Measurements from ENCODE around the gene NRP1.

The NRP1 gene

DNA sequence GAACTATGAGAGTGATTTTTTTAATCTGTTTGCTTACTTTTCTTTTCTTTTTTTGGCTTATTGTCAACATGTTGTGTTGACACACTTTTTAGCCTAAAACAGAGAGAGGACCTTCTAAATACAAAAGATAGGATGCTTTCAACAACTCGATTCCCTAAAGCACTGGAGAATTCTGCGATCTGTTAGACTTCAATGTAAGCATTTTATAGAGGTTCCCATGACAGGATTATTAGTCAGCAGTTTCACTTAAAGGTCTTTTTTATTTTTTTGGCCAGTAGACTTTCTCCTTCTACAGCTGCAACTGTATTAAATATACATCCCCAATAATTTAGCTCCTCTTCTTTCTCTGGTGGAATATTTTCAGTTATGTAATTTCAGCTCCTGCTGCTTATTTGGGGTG, 12.7 kb upstream of the NRP1 start:
- DNase-seq: no peak

- DNase-seq: no peak
Measured at GRCh38 chr10:33345236-33345635, 10.8 kb upstream of the NRP1 start.

GRCh38 chr10:33344676-33345075, 10.2 kb upstream of the NRP1 start:
- DNase-seq: no peak

DNA sequence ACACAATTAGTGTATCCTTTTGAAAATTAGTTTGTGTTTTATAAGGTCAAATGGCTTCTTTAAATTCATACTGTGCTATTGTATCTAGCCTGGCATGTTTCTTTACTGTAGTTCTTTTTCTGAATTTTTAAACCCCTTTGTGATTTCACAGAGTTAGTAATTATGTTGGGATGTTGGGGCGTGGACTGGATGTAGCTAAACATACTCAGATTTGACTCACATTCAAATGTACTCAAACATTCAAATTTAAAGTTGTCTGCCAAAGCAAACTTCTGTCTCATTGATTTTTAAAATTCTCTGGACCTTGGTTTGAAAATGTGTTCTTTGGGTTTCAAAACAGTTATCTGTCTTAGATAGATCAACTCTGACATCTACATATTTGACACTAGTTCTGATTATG, 7.2 kb upstream of the NRP1 start:
- no peak for DNase-seq

GRCh38 chr10:33337326-33337957, 3.0 kb upstream of the NRP1 start:
- DNase-seq: no peak

- DNase-seq: no peak
Measured at GRCh38 chr10:33336582-33337325, 2.3 kb upstream of the NRP1 start.

DNA sequence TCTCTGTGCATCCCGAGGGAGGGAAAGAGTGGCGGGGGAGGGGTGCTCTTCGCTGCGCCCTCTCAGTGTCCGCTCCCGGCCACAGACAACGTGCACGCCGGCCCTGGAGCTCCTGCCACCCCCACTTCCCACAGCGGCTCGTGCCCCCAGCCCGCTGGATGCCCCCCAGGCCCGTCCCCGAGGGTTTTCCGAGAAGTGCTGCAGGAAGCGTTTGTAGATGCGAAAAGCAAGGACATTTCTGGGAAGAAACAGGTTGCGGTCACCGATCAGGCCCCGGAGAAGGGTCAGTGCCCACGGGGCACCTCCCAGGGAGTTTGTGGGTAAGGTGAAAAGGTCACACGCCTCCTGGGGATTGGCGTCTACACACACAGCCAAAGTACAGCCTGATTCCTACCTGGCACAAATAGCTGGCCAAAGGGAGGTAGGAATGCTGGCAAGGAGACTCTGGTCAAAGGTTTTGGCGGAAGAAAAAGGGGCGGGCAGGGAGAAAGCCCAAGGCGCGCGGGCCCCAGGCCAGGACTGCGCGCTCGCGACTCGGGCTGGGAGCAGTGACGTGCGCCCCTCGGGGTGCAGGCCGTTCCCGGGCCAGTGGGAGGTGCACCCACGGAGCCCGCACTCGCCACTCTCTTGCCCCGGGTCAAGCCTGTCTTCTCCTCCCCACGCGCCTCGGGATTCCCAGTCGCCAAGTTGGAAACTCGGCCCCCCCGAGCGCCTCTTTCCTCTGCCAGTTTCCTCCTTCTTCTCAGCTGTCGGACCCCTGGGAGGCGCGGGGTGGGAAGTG, 1.5 kb upstream of the NRP1 start:
- DNase-seq: no peak

DNA sequence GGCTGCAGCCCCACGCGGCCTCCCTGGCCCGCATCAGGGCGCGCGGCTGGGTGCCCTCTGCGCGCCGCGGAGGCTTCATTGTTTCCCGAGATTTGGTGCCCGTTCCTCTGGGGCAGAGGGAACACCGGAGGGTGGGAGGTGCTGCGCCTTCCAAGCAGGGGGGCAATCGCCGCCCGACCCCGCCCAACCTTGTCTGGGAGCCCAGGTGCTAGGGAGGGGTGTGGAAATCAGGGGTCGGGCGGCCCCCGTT, 1.0 kb upstream of the NRP1 start:
- no peak for DNase-seq

DNA sequence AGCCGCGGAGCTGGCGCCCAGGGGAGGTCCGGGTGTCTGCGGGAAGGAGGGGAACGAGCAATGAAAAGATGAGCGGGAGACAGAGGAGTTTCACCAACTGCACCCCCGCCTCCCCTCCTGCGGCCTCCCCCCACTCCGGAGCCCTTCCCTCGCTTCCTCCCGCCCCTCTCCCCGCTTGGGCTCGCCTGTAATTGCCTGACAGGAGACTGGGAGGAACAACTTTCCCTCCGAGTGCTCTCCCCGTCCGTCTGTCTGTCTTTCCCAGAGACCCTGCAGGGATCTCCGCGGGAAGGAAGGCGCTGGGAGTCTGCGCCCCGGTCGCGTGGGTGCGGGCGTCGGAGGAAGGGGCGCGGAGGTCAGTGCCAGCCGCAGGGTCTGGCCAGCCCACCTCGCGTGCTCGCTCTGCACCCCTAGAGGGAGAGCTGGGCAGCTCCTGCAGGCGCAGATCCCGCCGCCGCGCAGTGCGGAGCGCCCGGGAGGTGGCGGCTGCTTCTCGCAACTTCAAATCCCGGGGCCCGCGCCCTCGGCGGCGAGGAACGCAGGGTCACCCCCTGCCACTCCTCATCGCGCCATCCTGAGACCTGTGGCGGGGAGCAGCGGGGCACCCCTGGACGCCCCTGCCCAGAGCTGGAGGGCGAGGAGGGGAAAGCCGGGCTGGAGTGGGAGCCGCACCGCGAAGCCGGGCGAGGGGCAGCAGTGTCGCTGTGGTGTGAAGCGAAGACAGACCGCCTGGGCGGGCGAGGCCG, 511 bp upstream of the NRP1 start:
- DNase-seq: peak; percentile 20

DNA sequence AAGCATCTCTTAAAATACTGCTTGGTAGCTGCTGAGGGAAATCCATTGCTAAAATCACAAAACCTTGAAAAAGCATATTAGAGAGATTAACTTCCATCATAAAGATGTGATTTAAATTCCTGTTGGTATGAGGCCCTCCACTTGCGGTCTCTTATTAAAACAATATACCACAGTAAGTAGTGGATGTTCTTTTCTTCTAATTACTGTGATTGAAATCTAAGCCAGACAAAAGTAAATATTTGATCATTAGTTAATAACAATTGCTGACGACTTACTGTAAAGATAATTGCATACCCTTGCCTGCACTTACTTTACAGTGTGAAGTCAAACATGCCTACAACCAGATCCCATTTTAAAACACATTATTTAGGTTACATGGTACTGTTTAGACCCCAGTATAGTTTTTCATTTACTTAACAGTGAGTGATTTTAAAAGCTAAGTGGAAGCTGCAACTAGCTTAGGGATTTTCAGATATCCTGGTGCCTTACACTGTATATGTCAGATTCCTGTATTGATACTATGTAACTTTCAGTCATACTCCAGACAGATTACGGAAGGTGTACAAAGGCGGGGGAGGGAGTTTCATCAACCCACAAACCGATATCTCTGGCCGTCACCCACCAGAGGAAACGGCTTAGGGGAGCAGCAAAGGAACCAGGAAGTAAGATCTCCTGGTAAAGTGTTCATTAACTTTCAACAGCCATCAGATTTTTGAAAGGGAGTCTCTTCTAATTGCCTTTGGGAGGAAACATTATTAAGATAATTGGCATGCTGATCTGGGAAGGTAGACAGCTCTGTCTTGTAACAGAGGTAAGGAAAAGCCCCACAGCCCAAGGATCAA, 986 bp downstream of the NRP1 start:
- peak; percentile 11 for DNase-seq

GRCh38 chr10:33332183-33333065, 2.0 kb downstream of the NRP1 start:
- no peak for DNase-seq

DNA sequence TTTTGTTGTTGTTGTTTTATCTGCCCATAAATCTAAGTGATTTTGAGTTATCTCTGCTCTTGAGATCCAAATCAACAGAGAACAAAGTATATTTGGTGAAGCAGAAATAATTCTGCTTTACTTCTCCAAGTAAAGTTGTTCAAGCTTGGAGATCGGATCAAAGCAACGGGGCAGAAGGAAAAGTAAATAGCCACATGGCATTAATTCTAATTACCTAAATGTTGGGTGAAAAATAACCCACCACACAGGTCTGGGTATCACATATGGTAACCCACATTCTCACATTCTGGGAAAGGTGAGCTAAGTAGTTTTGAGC, 3.1 kb downstream of the NRP1 start:
- no peak for DNase-seq

DNA sequence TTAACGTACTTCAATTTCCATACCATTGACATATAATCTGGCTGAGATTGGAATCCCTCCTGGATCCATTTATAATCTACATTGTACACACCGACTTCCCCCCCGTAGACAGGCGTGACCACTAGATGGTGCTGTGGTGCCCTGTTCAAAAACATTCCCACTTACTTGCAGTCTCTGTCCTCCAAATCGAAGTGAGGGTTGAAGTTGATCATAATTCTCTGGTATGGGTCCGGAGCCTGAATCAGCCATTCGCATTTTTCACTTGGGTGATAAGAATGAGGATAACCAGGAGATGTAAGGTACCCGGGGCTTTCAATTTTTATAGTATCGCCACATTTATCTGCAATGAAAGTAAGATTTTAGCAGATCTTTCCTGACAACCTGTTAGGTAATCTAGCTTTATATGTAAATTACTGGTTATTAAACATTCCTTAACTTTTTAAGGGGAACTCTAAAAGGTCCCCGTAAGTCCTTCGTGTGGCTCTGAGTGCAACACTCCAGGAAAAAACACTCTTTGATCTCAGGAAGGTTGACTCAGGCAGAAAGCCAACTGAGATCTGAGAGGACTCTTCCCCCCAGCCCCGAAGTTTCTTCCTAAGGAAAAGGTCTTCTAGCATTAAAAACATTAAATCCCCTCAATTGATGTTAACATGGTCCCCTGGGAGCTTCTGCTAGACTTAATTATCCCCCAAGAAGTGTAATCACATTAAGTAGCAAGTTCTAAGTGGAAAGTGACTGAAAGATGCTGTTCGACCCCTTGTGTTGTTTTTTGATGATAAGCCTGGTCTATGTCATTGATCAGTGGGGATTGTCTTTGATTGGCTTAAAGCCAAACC, 3.7 kb downstream of the NRP1 start:
- peak; percentile 69 for DNase-seq

GRCh38 chr10:33329178-33329577, 5.3 kb downstream of the NRP1 start:
- no peak for DNase-seq

DNA sequence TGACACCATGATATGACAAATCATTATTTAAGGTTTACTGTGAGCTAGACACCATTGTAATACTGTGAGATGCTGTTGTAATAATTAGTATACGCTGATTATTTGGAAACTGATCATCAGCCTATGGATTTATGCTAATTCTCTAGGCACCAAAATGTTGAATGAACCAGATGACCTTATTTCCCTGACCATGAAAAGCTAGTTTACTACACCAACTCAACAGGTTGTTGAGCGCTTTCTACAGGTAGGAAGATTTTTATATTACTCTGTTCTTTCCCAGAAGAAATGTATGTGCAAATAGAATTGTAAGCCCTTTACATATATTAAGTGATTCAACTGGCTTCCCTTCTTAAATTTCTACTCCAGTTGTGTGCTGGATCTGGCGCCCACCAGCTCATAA, 6.2 kb downstream of the NRP1 start:
- DNase-seq: no peak

- no peak for DNase-seq
Measured at GRCh38 chr10:33327751-33328150, 6.7 kb downstream of the NRP1 start.

DNA sequence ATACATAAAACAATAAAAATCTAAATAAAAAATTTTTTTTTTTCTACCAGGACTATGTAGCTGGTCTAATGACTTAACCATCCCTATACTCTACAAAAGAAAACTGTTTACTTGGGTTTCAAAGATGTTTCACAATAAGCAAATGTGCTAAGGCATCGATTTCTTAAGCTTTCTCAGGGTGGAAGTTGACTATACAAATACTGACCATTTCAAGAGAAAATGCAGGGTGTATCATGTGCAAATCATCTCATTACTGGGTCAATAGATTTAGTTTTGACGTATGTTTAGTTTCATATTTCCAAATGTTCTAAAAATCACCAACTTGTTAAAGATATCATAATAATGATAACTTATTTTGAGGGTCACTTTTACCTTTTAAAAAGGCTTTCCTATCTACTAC, 7.5 kb downstream of the NRP1 start:
- no peak for DNase-seq

GRCh38 chr10:33325929-33326328, 8.5 kb downstream of the NRP1 start:
- no peak for DNase-seq

- no peak for DNase-seq
Measured at GRCh38 chr10:33323721-33324120, 10.7 kb downstream of the NRP1 start.

DNA sequence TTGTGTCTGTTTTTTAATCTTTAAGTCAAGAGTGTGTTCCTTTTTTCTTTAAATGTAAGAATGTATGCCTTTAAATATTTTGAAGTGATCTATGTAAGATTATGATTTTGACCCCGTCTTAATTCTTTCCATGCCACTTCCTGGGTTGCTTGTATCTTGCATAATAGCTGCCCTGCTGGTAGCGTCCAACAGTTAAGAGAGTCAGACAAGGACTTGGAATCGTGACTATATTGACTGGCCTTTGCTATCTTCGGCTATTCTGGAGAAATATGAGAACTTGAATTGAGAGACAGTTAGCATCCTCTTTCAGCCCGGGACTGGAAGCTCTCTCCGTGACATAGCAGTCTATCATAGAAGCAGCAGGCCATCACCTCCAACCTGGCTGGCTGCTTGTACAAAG, 13.0 kb downstream of the NRP1 start:
- DNase-seq: no peak

- DNase-seq: no peak
Measured at GRCh38 chr10:33320288-33320687, 14.2 kb downstream of the NRP1 start.
